Astrocyte (in vitro differentiated cells and primary cell): ENCODE measurements around the gene PLEKHH3. TPM values are rescaled to one million over a fixed set of nuclear protein-coding genes. Genes with fewer than 3 reads are reported as not detected.

Source experiments
- DNase-seq: peaks from one replicate; pipeline ENCODE4 v3.0.0-alpha.2; 2010; ENCODE audit warnings: low read depth
- FAIRE-seq: peaks from 2 replicates; lab custom pipeline; 2011; peaks lifted over from hg19 to GRCh38; lab: Jason Lieb, UNC
- H2AFZ ChIP-seq: 2 replicates; pipeline ENCODE4 v1.6.0; 2012; ENCODE audit warnings: low read depth, low read length, inconsistent platforms
- H3K27ac ChIP-seq: 2 replicates; pipeline ENCODE4 v1.5.1; 2011; ENCODE audit warnings: low read depth, low read length, inconsistent platforms
- H3K27me3 ChIP-seq: 2 replicates; pipeline ENCODE4 v1.6.0; 2011; ENCODE audit warnings: low read length, inconsistent platforms; ENCODE audit not compliant: insufficient read depth
- H3K36me3 ChIP-seq: 2 replicates; pipeline ENCODE4 v1.5.1; 2011; ENCODE audit warnings: low read length, inconsistent platforms; ENCODE audit not compliant: insufficient read depth
- H3K4me1 ChIP-seq: 2 replicates; pipeline ENCODE4 v1.5.1; 2011; ENCODE audit warnings: low read length, inconsistent platforms; ENCODE audit not compliant: insufficient read depth
- H3K4me2 ChIP-seq: 2 replicates; pipeline ENCODE4 v1.6.0; 2012; ENCODE audit warnings: low read length, inconsistent platforms
- H3K4me3 ChIP-seq: 2 replicates; pipeline ENCODE4 v1.5.1; 2011; ENCODE audit warnings: low read depth, mild to moderate bottlenecking, low read length, inconsistent platforms; ENCODE audit not compliant: insufficient read depth
- H3K79me2 ChIP-seq: 2 replicates; pipeline ENCODE4 v1.6.0; 2012; ENCODE audit warnings: mild to moderate bottlenecking, low read length, inconsistent platforms; ENCODE audit not compliant: insufficient read depth
- H3K9ac ChIP-seq: 2 replicates; pipeline ENCODE4 v1.6.0; 2012; ENCODE audit warnings: mild to moderate bottlenecking, low read length, inconsistent platforms
- H3K9me3 ChIP-seq: 2 replicates; pipeline ENCODE4 v1.5.1; 2012; ENCODE audit warnings: low read depth, mild to moderate bottlenecking, low read length, inconsistent platforms; ENCODE audit not compliant: insufficient read depth
- H4K20me1 ChIP-seq: 2 replicates; pipeline ENCODE4 v1.6.0; 2012; ENCODE audit warnings: low read length, inconsistent platforms; ENCODE audit not compliant: insufficient read depth
- H3K27ac Mint-ChIP-seq: one replicate; pipeline ENCODE4 v1.8.0; 2021; ENCODE audit warnings: mild to moderate bottlenecking, mixed read lengths; ENCODE audit not compliant: unreplicated experiment
- H3K27me3 Mint-ChIP-seq: one replicate; pipeline ENCODE4 v1.8.0; 2021; ENCODE audit warnings: low read depth, mixed read lengths; ENCODE audit not compliant: unreplicated experiment
- H3K36me3 Mint-ChIP-seq: one replicate; pipeline ENCODE4 v1.8.0; 2021; ENCODE audit warnings: low read depth, mixed read lengths; ENCODE audit not compliant: unreplicated experiment
- H3K4me1 Mint-ChIP-seq: one replicate; pipeline ENCODE4 v1.8.0; 2021; ENCODE audit warnings: low read depth, mixed read lengths; ENCODE audit not compliant: unreplicated experiment
- H3K4me3 Mint-ChIP-seq: one replicate; pipeline ENCODE4 v1.8.0; 2021; ENCODE audit warnings: mild to moderate bottlenecking, moderate library complexity, mixed read lengths; ENCODE audit not compliant: unreplicated experiment
- H3K9me3 Mint-ChIP-seq: one replicate; pipeline ENCODE4 v1.8.0; 2021; ENCODE audit warnings: mild to moderate bottlenecking, mixed read lengths; ENCODE audit not compliant: unreplicated experiment
- EZH2 ChIP-seq: IDR thresholded peaks from 2 replicates; pipeline ENCODE4 v1.6.1; 2012; ENCODE audit warnings: mild to moderate bottlenecking, low read length, inconsistent platforms; ENCODE audit not compliant: insufficient read depth
- total RNA-seq: library from RNA; stranded (reverse); gene quantifications from 2 replicates; pipeline ENCODE4 v1.2.1, GENCODE V29; 2021
- TF ChIP-seq, protein P1 (sequence below): IDR thresholded peaks from 2 replicates; pipeline ENCODE4 v1.5.1; 2011; ENCODE audit warnings: low read depth, mild to moderate bottlenecking, inconsistent platforms, low read length, moderate library complexity; ENCODE audit not compliant: insufficient read depth

PLEKHH3 gene
- total RNA-seq, 1 donor from 2014 or later, result 14.5 TPM

DNA sequence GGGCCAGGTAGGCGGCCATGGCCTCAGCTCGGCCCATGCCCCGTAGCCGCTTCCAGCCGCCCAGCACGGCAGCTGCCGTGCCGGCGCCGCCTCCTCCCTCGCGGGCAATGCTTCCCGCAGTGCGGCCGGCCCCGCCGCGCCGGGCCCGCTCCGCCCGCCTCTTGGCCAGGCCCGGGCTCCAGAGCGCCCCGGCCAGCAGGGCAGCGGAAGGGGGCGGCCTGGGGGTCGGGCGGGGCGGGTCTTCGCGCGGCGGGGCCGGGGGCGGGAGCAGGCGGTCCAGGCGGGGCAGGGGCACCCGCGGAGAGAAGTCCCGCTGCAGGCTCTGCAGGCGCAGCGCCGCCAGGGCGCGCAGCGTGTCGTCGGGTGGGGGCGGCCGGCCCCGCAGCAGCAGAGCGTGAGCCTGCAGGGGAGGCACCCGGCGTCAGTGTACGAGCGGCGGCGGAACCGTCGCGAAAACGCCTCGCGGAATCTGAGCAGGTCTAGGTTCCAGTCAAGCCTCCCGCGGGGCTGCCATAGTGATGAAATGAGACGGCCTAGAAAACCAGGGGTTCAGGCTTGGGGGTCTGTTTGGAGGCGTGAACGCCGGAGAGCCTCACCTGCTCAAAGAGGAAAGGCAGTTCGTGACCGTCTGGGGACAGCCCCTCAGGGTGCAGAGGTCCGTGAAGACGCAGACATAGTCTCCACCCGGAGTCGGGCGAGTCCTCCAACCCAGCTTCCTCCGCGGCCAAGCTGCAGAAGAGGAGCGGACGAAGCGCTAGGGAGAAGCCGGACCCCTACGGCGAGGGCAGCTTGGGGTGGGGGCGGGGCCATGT, 6.6 kb downstream of the PLEKHH3 start:
- Histone ChIP-seq H3K27me3 (no peaks in the 10 kb centered on the region), H3K4me3 (no peak overlapping the region), H3K4me2 (no peak overlapping the region), H3K79me2 (peaks cover 9% of the 10 kb centered on the region), H3K9me3 (no peaks in the 10 kb centered on the region), H3K27ac (no peak overlapping the region), H3K36me3 (peaks cover 9% of the 10 kb centered on the region), H2AFZ (no peak overlapping the region), H4K20me1 (peaks cover 74% of the 10 kb centered on the region), H3K9ac (no peak overlapping the region), H3K4me1 (peaks cover 30% of the 10 kb centered on the region)
- Mint-ChIP-seq H3K9me3 (no peaks in the 10 kb centered on the region), H3K27me3 (peaks cover 6% of the 10 kb centered on the region), H3K4me1 (peaks cover 17% of the 10 kb centered on the region), H3K36me3 (peaks cover 39% of the 10 kb centered on the region), H3K4me3 (no peak overlapping the region), H3K27ac (no peak overlapping the region)
- DNase-seq (no peak), FAIRE-seq (no peak)
- TF ChIP-seq, protein P1, sequence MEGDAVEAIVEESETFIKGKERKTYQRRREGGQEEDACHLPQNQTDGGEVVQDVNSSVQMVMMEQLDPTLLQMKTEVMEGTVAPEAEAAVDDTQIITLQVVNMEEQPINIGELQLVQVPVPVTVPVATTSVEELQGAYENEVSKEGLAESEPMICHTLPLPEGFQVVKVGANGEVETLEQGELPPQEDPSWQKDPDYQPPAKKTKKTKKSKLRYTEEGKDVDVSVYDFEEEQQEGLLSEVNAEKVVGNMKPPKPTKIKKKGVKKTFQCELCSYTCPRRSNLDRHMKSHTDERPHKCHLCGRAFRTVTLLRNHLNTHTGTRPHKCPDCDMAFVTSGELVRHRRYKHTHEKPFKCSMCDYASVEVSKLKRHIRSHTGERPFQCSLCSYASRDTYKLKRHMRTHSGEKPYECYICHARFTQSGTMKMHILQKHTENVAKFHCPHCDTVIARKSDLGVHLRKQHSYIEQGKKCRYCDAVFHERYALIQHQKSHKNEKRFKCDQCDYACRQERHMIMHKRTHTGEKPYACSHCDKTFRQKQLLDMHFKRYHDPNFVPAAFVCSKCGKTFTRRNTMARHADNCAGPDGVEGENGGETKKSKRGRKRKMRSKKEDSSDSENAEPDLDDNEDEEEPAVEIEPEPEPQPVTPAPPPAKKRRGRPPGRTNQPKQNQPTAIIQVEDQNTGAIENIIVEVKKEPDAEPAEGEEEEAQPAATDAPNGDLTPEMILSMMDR, result no peak
- TF ChIP-seq EZH2, result no peak

DNA sequence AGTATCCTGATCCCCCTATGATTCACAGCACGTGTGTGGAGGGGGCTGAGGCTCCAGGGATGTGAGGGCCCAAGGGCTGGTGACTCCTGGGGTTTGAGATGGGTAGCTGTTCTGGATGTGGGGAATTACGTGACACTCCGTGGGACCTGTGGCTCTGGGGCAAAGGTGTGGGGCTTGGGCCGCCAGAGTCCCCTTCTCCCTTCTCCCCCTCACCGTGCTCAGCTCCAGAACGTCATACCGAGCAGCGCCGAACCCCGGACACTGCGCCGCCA, 7.2 kb downstream of the PLEKHH3 start:
- Histone ChIP-seq H3K4me3 (no peak overlapping the region), H4K20me1 (peaks cover 69% of the 10 kb centered on the region), H3K27ac (no peak overlapping the region), H3K27me3 (no peaks in the 10 kb centered on the region), H3K4me1 (peaks cover 27% of the 10 kb centered on the region), H3K9ac (no peak overlapping the region), H3K79me2 (peaks cover 5% of the 10 kb centered on the region), H3K36me3 (peaks cover 9% of the 10 kb centered on the region), H3K4me2 (no peak overlapping the region), H3K9me3 (no peaks in the 10 kb centered on the region), H2AFZ (no peak overlapping the region)
- H3K4me3 Mint-ChIP-seq, result no peak overlapping the region
- FAIRE-seq, result no peak
- TF ChIP-seq, protein P1, result no peak
- TF ChIP-seq EZH2, result no peak
- no peak for DNase-seq
- no peaks in the 10 kb centered on the region for H3K9me3 Mint-ChIP-seq
- no peak overlapping the region for H3K27ac Mint-ChIP-seq
- peaks cover 40% of the 10 kb centered on the region for H3K36me3 Mint-ChIP-seq
- peaks cover 6% of the 10 kb centered on the region for H3K27me3 Mint-ChIP-seq
- peaks cover 17% of the 10 kb centered on the region for H3K4me1 Mint-ChIP-seq
